Adrenal gland (tissue), 5 donors: Measurements from ENCODE around the gene GPR176.

Source experiments
- CTCF ChIP-seq, 6 experiments: fragments of 450-650 bp in 4 of 6; fragments of 200-600 bp in 2 of 6; sonication (generic) in 1 of 6; IDR thresholded peaks; 1 replicate in 5 of 6; 2 replicates in 1 of 6; pipeline versions ENCODE4 v1.5.1 to v1.8.0; 2016 to 2021; ENCODE audit warnings: antibody characterized with exemption in 6 of 6, mild to moderate bottlenecking in 2 of 6, moderate library complexity in 1 of 6
- POLR2A ChIP-seq, 2 donors: fragments of 450-650 bp; IDR thresholded peaks; one replicate each; pipeline ENCODE4 v1.6.1; 2017; ENCODE audit warnings: antibody characterized with exemption in 2 of 2, mild to moderate bottlenecking in 2 of 2, moderate library complexity in 1 of 2
- donor health status: DM: no; HTN: no; CAD: no.

- TF ChIP-seq CTCF (IDR thresholded peaks at IDR 0.05) (no peak), POLR2A (IDR thresholded peaks at IDR 0.05) (no peak)
Observed at GRCh38 chr15:39960411-39960810, 40.3 kb upstream of the GPR176 start.
